Measurements from ENCODE around the gene SINHCAF. TPM values are rescaled to one million over a fixed set of nuclear protein-coding genes. Genes with fewer than 3 reads are reported as not detected.

Gene SINHCAF
- total and polyA plus RNA-seq, 2 of the 8 experiments (the other 6 are each of a cell fraction or from before 2014, with no cell fraction given), result 138 to 576 TPM

DNA sequence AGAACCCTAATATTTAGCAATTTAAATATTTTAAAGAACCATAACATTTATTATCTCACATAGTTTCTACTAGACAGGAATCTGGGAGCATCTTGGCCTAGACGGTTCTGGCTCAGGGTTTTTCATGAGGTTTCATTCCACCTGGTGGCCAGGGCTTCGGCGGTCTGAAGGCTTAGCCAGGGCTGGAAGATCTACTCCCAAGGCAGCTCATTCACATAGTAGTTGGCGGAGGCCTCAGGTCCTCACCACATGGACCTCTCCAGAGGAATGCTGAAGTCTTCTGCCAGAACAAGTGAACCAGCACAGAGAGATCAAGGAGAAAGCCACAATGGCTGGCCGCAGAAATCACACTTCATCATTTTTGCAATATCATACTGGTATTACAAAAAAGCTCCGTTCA is 68.2 kb downstream of the SINHCAF start:
- Histone ChIP-seq H2BK12ac (ENCODE audit: low read depth, low read length) (no peak overlapping the region), H2BK15ac (ENCODE audit: low read length) (no peak overlapping the region), H3K9me3 (ENCODE audit: insufficient read depth in 2 of 2, low read depth in 1 of 2, low read length in 1 of 2) (no peaks in the 10 kb centered on the region), H4K5ac (ENCODE audit: insufficient read length, low read depth, low read length) (no peak overlapping the region), H2BK120ac (replicated peaks; ENCODE audit: low read depth, low read length) (no peak overlapping the region), H3K23me2 (ENCODE audit: low read depth, low read length) (no peaks in the 10 kb centered on the region), H3K4me3 (ENCODE audit: extremely low read depth in 1 of 4, insufficient read depth in 2 of 4, low read depth in 3 of 4, low read length in 4 of 4) (no peak overlapping the region), H2BK20ac (ENCODE audit: low read length) (no peak overlapping the region), H4K91ac (replicated peaks; ENCODE audit: insufficient read length, low read length) (no peak overlapping the region), H3K79me2 (ENCODE audit: control insufficient read depth in 1 of 2, insufficient read depth in 2 of 2, low read length in 2 of 2) (no peaks in the 10 kb centered on the region), H3K27me3 (replicated peaks in 1 of 4; ENCODE audit: control insufficient read depth in 3 of 4, extremely low read depth in 1 of 4, insufficient read depth in 3 of 4, low read length in 3 of 4) (no peaks in the 10 kb centered on the region), H2AFZ (ENCODE audit: low read length) (no peak overlapping the region), H3K14ac (ENCODE audit: insufficient read length) (no peak overlapping the region), H3K56ac (replicated peaks; ENCODE audit: insufficient read length, low read depth, low read length) (no peak overlapping the region), H3K36me3 (ENCODE audit: control insufficient read depth in 2 of 4, insufficient read depth in 4 of 4, low read length in 3 of 4) (no peaks in the 10 kb centered on the region), H3K4me2 (ENCODE audit: insufficient read depth in 1 of 2, low read depth in 2 of 2, low read length in 2 of 2) (no peak overlapping the region), H2AK5ac (ENCODE audit: low read depth, low read length) (no peak overlapping the region), H3K23ac (ENCODE audit: insufficient read length) (no peak overlapping the region), H3K27ac (ENCODE audit: low read depth, low read length) (no peak overlapping the region), H3K9ac (replicated peaks in 1 of 4; ENCODE audit: extremely low read depth in 1 of 4, low read depth in 3 of 4, low read length in 3 of 4) (no peak overlapping the region), H3K4ac (replicated peaks; ENCODE audit: insufficient read length, low read depth, low read length) (no peak overlapping the region), H2BK5ac (ENCODE audit: low read depth, low read length) (no peak overlapping the region), H3K79me1 (ENCODE audit: low read depth, low read length) (no peaks in the 10 kb centered on the region), H3K18ac (ENCODE audit: extremely low read depth, low read length) (no peak overlapping the region), H4K20me1 (replicated peaks in 1 of 2; ENCODE audit: control insufficient read depth in 1 of 2, insufficient read depth in 2 of 2, low read length in 2 of 2) (no peaks in the 10 kb centered on the region), H4K8ac (ENCODE audit: extremely low read depth, insufficient read depth, low read length) (no peak overlapping the region), H3K4me1 (replicated peaks in 1 of 4; ENCODE audit: control insufficient read depth in 3 of 4, insufficient read depth in 4 of 4, low read length in 3 of 4) (peaks cover 0 to 7% (median 2%) of the 10 kb centered on the region in 4 experiments; a peak in 5 of 7 replicates)
- CTCF ChIA-PET (ENCODE audit: partially characterized antibody), result interaction anchor here (0.6 to 9.5 kb wide), 4 partner anchors 14 to 351 kb away, joined by 3 to 108 read pairs (median 12); no protein-coding TSS in a partner anchor
- FAIRE-seq (no peak), DNase-seq (ENCODE audit: low read depth in 1 of 2, low spot score in 2 of 2) (no peak)
- WGBS, 2 experiments (ENCODE audit: extremely low coverage in 1 of 2, insufficient coverage in 1 of 2, insufficient read length in 1 of 2, insufficient replicate concordance in 2 of 2, low coverage in 1 of 2, low lambda C conversion rate in 2 of 2, missing lambda C conversion rate in 1 of 2), result 75% methylated on average over 6 of the region's 6 CpGs; no CpG with 5 or more reads in 1 of the 2 experiments
- POLR2A ChIA-PET (ENCODE audit: partially characterized antibody), result no interaction called here
- no peak for TF ChIP-seq RNF2 (IDR thresholded peaks at IDR 0.05; ENCODE audit: borderline replicate concordance, low read depth, low read length, missing control alignments, poor library complexity, severe bottlenecking)
- no peak for TF ChIP-seq RXRA (IDR thresholded peaks at IDR 0.05; ENCODE audit: insufficient read depth, low read depth, low read length)
- no peak for TF ChIP-seq MAFK (IDR thresholded peaks at IDR 0.05; ENCODE audit: low read depth, low read length)
- no peak for TF ChIP-seq RAD21 (IDR thresholded peaks at IDR 0.05 in 1 of 2, conservative IDR thresholded peaks at IDR 0.05 in 1 of 2; ENCODE audit: low read depth in 2 of 2, low read length in 2 of 2)
- TF ChIP-seq, protein P1, sequence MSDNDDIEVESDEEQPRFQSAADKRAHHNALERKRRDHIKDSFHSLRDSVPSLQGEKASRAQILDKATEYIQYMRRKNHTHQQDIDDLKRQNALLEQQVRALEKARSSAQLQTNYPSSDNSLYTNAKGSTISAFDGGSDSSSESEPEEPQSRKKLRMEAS (IDR thresholded peaks at IDR 0.05), result no peak
- TF ChIP-seq ASH2L (IDR thresholded peaks at IDR 0.05; ENCODE audit: low read length), result no peak
- no peak for TF ChIP-seq HDAC6 (IDR thresholded peaks at IDR 0.05; ENCODE audit: low read depth, low read length)
- no peak for TF ChIP-seq CBX5 (IDR thresholded peaks at IDR 0.05; ENCODE audit: low read depth, low read length)
- no peak for TF ChIP-seq NRF1 (IDR thresholded peaks at IDR 0.05; ENCODE audit: low read depth, low read length)
- no peak for TF ChIP-seq CHD2 (IDR thresholded peaks at IDR 0.05; ENCODE audit: low read length)
- no peak for TF ChIP-seq KDM1A (IDR thresholded peaks at IDR 0.05; ENCODE audit: borderline replicate concordance, low read length)
- TF ChIP-seq GABPA (IDR thresholded peaks at IDR 0.05; ENCODE audit: borderline replicate concordance, insufficient read depth, low read length), result no peak
- no peak for TF ChIP-seq POLR2A (IDR thresholded peaks at IDR 0.05; ENCODE audit: control extremely low read depth in 1 of 2, low read depth in 2 of 2, low read length in 2 of 2)
- no peak for TF ChIP-seq TEAD4 (IDR thresholded peaks at IDR 0.05; ENCODE audit: low read depth, low read length)
- TF ChIP-seq BACH1 (IDR thresholded peaks at IDR 0.05; ENCODE audit: low read length), result no peak
